ENCODE data around the gene SEMA5A. TPM values are rescaled to one million over a fixed set of nuclear protein-coding genes. Genes with fewer than 3 reads are reported as not detected.

Gene SEMA5A
- total and polyA plus RNA-seq, 8 donors: 18.2 to 29.5 (median 20.8) TPM

DNA sequence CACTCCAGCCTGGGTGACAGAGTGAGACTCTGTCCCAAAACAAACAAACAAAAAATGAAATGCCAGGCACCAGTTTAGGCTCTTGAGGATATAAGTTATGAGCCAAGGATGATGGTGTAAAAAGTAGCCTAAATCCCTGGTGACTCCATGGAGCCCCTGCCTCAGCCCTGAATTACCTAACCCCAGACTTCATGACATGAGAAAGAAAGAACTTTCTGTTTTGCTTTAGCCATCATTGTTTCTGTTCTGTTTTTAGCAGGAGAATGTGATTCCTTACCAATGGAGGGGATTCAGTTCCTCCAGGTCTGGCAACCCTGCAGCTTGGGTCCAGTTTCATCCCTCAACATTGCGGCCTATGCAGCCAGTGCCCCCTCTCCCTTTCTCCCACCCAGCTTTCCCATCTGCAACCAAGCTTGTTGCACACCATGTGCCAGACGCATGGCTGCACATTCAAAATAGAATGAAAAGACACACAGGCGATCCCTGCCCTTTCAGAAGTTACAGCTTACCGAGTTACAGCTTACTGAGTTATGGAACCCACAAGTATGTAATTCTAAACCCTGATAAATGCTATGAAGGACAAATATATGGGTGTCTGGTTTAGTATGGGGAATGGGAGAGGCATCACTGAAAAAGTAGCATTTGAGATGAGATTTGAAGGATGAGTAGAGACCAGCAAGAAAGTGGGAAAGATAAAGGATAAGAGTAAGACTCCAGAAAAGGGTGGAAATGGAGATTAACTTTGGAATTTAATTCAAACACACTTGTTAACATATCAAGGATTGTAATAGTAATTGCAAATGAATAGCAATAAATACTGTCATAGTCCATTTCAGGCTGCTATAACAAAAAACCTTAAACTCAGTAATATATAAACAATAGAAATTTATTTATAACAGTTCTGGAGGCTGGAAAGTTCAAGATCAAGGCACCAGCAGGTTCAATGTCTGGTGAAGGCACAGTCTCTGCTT is 6.0 kb upstream of the SEMA5A start:
- H3K4me1 ChIP-seq: no peaks in the 10 kb centered on the region
- H3K36me3 ChIP-seq: peaks cover 0 to 13% of the 10 kb centered on the region in 2 donors
- no peaks in the 10 kb centered on the region for H3K9me3 ChIP-seq
- peaks cover 0 to 11% of the 10 kb centered on the region in 2 donors for H3K27me3 ChIP-seq
- TF ChIP-seq, protein P1, sequence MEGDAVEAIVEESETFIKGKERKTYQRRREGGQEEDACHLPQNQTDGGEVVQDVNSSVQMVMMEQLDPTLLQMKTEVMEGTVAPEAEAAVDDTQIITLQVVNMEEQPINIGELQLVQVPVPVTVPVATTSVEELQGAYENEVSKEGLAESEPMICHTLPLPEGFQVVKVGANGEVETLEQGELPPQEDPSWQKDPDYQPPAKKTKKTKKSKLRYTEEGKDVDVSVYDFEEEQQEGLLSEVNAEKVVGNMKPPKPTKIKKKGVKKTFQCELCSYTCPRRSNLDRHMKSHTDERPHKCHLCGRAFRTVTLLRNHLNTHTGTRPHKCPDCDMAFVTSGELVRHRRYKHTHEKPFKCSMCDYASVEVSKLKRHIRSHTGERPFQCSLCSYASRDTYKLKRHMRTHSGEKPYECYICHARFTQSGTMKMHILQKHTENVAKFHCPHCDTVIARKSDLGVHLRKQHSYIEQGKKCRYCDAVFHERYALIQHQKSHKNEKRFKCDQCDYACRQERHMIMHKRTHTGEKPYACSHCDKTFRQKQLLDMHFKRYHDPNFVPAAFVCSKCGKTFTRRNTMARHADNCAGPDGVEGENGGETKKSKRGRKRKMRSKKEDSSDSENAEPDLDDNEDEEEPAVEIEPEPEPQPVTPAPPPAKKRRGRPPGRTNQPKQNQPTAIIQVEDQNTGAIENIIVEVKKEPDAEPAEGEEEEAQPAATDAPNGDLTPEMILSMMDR (IDR thresholded peaks at IDR 0.05): no peak
- intact Hi-C loops (cut with DNase I): no loop called here
- ATAC-seq (no peak), DNase-seq (no peak)
- no peak overlapping the region for H3K4me3 ChIP-seq
- H3K27ac ChIP-seq: no peak overlapping the region

DNA sequence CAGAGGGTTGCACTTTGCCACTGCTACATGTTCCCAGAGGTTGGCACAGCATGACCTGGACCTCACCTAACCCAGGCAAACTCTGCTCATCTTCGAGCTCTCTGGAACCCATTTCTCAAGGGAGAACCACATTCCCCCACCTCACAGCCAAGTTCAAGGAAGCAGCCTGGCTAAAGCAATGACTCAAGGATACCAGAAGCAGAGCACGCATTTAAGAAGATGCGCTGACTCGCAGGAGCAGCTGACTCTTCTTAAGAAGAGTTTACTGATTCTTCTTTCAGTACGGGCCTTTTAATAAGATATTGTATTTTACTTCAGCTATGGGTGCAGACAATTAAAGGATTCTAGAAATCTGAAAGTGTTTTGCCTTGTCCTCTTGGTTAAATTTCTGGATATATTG is 4.1 kb upstream of the SEMA5A start:
- ATAC-seq (no peak), DNase-seq (no peak)
- Histone ChIP-seq H3K4me3 (no peak overlapping the region), H3K27ac (no peak overlapping the region), H3K4me1 (peaks cover 0 to under 1% of the 10 kb centered on the region in 2 donors), H3K36me3 (peaks cover 0 to 13% of the 10 kb centered on the region in 2 donors), H3K27me3 (peaks cover 5 to 30% of the 10 kb centered on the region in 2 donors), H3K9me3 (no peaks in the 10 kb centered on the region)
- intact Hi-C loops (cut with DNase I): no loop called here
- TF ChIP-seq, protein P1 (IDR thresholded peaks at IDR 0.05): no peak

DNA sequence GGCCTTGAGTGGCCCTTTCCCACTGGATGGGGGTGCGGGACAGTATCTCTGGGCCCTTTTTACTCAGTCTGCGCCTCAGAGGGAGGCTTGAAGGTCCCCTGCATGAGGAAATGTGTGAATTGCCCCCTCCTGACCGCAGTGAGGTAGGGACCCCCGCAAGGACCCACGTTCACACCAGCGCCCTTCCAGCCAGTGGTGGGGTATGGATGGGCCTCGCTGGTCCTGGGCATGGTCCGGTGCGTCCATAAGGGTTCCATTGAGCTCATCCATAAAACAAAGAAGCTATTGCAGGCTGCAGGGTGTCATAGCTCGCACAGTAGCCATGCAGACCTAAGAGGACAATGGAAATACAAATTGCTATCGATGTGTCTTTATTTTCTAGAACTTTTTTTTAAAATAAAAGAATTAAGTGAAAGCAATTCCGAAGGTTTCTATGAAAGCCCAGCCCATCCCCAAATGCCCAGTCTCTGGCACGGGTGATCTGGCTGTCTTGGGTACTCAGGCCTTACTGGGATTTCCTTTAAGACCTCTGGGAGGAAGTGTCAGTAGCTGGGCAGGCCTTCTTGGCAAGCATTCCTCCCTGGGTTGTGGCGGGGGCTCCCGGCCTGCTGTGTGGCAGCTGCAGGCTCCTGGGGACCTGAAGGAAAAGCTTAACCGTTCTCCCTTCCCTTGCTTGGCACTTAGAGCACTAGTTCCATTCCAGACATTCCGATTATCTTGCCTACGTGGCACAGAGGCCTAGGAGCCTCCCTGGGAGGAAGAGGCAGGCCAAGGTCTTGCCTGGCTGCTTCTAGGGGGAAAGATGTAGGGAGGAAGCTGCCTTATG is 1.5 kb upstream of the SEMA5A start:
- Histone ChIP-seq H3K36me3 (peaks cover 0 to 13% of the 10 kb centered on the region in 2 donors), H3K9me3 (no peaks in the 10 kb centered on the region), H3K27me3 (peaks cover 5 to 51% of the 10 kb centered on the region in 2 donors), H3K4me1 (peaks cover 0 to 5% of the 10 kb centered on the region in 2 donors), H3K27ac (peak overlapping the region; percentile 80 to 89), H3K4me3 (peak overlapping the region; percentile 55 to 58)
- ATAC-seq (peak; percentile 30), DNase-seq (peak in 2 of 4 donors; percentile 35 to 37)
- TF ChIP-seq, protein P1 (IDR thresholded peaks at IDR 0.05): no peak
- intact Hi-C loops (cut with DNase I): no loop called here

DNA sequence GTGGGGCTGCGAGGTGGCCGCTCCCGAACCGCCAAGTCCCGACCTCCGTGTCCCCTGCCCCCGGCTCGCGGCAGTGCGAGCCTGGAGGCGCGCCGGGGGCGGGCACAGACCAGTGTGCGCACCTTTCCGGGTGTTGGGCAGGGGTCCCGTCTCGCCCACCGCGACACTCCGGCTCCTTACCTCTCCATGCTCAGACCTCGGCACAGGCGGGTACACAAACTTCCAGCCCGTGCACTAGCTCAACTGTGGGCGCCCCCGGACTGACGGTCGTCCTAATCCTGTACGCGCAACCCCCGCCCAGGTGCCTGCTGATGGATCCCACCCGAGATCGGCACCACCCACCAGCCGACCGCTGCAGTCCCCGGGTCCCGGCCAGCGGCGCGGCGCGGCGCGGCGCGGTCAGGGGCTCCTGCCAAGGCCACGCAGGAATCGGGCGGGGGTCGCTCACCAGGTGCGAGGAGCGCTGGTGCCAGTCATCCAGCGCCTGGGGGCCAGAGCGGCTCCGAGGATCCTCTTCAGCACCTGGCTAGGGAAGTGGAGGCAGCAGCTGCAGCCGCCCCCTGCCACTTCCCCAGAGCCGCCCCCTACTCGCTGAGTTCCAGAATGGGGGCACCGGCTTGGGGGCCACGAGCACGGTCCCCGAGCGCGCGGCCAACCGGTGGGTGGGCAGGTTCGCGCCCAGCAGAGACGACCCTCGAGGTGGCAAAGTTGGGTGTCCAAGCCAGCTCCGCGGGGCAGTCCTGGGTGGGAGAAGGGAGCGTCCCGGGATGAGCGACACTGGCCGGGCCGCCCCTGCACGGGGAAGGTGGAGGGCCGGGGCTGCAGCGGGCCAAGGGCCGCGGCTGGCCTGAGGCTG is 511 bp downstream of the SEMA5A start:
- Histone ChIP-seq H3K9me3 (no peaks in the 10 kb centered on the region), H3K27ac (peak overlapping the region in 1 of 2 donors; percentile 50), H3K36me3 (peaks cover 0 to 13% of the 10 kb centered on the region in 2 donors), H3K4me3 (peak overlapping the region; percentile 55 to 68), H3K4me1 (peaks cover 0 to 5% of the 10 kb centered on the region in 2 donors), H3K27me3 (peaks cover 5 to 60% of the 10 kb centered on the region in 2 donors)
- peak; percentile 2 for ATAC-seq
- intact Hi-C loops (cut with DNase I): no loop called here
- TF ChIP-seq, protein P1 (IDR thresholded peaks at IDR 0.05): no peak
- DNase-seq: peak in 1 of 4 donors; percentile 72
